ENCODE measurements around the gene GJB4. TPM values are rescaled to one million over a fixed set of nuclear protein-coding genes. Genes with fewer than 3 reads are reported as not detected.

Gene GJB4
- total RNA-seq, 4 donors from 2014 or later: 0.27 TPM; not detected in 3

GRCh38 chr1:34779962-34780361 is 20.4 kb downstream of the GJB4 start:
- H3K4me1 ChIP-seq: peaks cover 0 to 16% (median 8%) of the 10 kb centered on the region in 3 donors
- peaks cover 89% of the 10 kb centered on the region for H3K27me3 ChIP-seq
- H3K27ac ChIP-seq: no peak overlapping the region
- no peak overlapping the region for H3K4me3 ChIP-seq
- ATAC-seq: no peak
- H3K9me3 ChIP-seq: no peaks in the 10 kb centered on the region
- H3K36me3 ChIP-seq: no peaks in the 10 kb centered on the region
- TF ChIP-seq POLR2AphosphoS5 (IDR thresholded peaks at IDR 0.05) (no peak), EP300 (IDR thresholded peaks at IDR 0.05) (no peak), POLR2A (IDR thresholded peaks at IDR 0.05) (no peak)
- TF ChIP-seq, protein P1, sequence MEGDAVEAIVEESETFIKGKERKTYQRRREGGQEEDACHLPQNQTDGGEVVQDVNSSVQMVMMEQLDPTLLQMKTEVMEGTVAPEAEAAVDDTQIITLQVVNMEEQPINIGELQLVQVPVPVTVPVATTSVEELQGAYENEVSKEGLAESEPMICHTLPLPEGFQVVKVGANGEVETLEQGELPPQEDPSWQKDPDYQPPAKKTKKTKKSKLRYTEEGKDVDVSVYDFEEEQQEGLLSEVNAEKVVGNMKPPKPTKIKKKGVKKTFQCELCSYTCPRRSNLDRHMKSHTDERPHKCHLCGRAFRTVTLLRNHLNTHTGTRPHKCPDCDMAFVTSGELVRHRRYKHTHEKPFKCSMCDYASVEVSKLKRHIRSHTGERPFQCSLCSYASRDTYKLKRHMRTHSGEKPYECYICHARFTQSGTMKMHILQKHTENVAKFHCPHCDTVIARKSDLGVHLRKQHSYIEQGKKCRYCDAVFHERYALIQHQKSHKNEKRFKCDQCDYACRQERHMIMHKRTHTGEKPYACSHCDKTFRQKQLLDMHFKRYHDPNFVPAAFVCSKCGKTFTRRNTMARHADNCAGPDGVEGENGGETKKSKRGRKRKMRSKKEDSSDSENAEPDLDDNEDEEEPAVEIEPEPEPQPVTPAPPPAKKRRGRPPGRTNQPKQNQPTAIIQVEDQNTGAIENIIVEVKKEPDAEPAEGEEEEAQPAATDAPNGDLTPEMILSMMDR (IDR thresholded peaks at IDR 0.05): no peak
- WGBS, 2 donors (ENCODE audit: low coverage in 1 of 2): 94% methylated on average over 2 of the region's 5 CpGs; no CpG with 5 or more reads in 1 of the 2 donors

GRCh38 chr1:34780528-34780927 is 21.0 kb downstream of the GJB4 start:
- H3K9me3 ChIP-seq: no peaks in the 10 kb centered on the region
- H3K27ac ChIP-seq: no peak overlapping the region
- TF ChIP-seq, protein P1 (IDR thresholded peaks at IDR 0.05): no peak
- no peak for TF ChIP-seq POLR2AphosphoS5 (IDR thresholded peaks at IDR 0.05)
- TF ChIP-seq EP300 (IDR thresholded peaks at IDR 0.05): no peak
- TF ChIP-seq POLR2A (IDR thresholded peaks at IDR 0.05): no peak
- H3K36me3 ChIP-seq: no peaks in the 10 kb centered on the region
- no peak for ATAC-seq
- no peak overlapping the region for H3K4me3 ChIP-seq
- H3K4me1 ChIP-seq: peaks cover 0 to 16% (median 8%) of the 10 kb centered on the region in 3 donors
- H3K27me3 ChIP-seq: peaks cover 91% of the 10 kb centered on the region
- 80% methylated on average over 1 of the region's 2 CpGs; no CpG with 5 or more reads in 1 of the 2 donors for WGBS, 2 donors (ENCODE audit: low coverage in 1 of 2)

DNA sequence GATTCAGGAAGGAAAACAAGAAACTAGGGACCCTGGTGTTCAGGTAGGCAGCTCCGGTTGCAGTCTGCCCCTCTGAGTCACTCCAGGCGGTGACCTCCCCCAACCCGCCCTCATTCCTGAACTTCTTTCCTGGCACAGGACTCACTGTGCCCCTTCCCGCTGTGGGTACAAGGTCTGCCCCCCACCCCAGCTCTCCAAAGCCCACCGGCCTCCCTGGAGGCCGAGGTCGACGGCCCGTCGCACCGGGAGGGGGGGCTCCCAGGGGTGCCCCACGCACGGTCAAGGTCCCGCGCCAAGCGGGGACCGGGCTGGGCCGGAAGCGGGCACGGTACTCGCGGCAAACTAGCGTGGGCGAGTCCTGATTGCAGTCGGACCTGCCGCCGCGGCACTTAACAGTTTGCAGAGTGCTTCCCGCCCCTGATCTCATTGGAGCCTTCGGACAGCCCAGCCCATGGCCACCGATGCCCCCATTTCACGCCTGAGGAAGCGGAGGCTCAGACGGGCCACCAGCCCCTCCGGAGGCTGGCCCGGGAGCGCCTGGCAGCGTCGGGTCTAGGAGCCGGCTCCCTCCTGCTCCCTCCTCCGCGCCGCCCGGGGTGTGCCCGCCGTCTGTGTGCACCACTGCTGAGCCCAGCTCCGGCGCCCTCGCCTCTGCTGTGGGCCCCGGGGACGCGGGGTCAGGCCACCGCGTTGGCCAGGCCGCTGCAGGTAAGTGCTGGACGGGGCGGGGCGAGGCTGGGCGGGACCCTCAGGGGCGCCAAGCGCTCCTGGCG is 21.7 kb downstream of the GJB4 start, which contains the start of gene GJB3:
Gene GJB3, plus strand, starts transcription at position 144 of the 773 bp plus-strand sequence. CDS start 3,549 bp downstream, outside the sequence.
- Histone ChIP-seq H3K4me3 (peak within 1 kb of the TSS in 1 of 2 donors; percentile 39), H3K36me3 (no peaks in the 10 kb centered on the region), H3K27me3 (peaks cover 87% of the 10 kb centered on the region), H3K27ac (no peak within 1 kb of the TSS), H3K4me1 (peaks cover 0 to 16% (median 8%) of the 10 kb centered on the region in 3 donors), H3K9me3 (no peaks in the 10 kb centered on the region)
- 22 to 26% methylated on average over 3 to 4 of the region's 62 CpGs for WGBS, 2 donors (ENCODE audit: low coverage in 1 of 2)
- TF ChIP-seq POLR2AphosphoS5 (IDR thresholded peaks at IDR 0.05) (no peak), EP300 (IDR thresholded peaks at IDR 0.05) (no peak), POLR2A (IDR thresholded peaks at IDR 0.05) (no peak)
- TF ChIP-seq, protein P1 (IDR thresholded peaks at IDR 0.05): no peak
- ATAC-seq: peak; percentile 40

DNA sequence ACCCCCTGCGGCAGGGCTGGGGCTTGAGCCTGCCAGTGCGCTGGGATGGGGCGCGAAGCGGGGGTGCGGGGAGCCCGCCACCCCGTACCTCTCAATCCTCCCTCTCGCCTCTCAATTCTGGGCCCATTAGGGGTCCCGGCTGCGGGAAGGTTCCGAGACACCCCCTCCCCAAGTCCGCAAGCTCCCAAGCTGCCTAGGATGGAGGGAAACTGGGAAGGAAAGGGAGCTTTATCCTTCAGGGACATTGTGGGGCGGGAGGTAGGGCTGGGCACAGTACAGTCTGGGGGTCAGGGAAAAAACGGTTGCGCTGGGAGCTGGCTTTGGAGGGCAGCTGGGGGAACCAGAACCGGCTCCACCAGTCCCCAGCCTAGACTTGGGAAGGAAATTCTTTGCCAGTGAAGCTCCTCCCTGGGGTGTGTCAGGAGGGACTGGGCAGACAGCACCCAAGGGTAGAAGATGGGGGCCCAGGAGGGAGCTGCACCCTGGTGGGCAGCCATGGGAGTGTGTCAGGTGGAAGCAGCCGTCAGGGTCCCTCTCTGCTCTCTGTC is 22.4 kb downstream of the GJB4 start:
- ATAC-seq: no peak
- H3K4me3 ChIP-seq: peak overlapping the region in 1 of 2 donors; percentile 39
- TF ChIP-seq POLR2AphosphoS5 (IDR thresholded peaks at IDR 0.05) (no peak), EP300 (IDR thresholded peaks at IDR 0.05) (no peak), POLR2A (IDR thresholded peaks at IDR 0.05) (no peak)
- TF ChIP-seq, protein P1 (IDR thresholded peaks at IDR 0.05): no peak
- WGBS, 2 donors (ENCODE audit: low coverage in 1 of 2): 0% methylated on average over 3 of the region's 18 CpGs; no CpG with 5 or more reads in 1 of the 2 donors
- H3K9me3 ChIP-seq: no peaks in the 10 kb centered on the region
- no peaks in the 10 kb centered on the region for H3K36me3 ChIP-seq
- no peak overlapping the region for H3K27ac ChIP-seq
- peaks cover 82% of the 10 kb centered on the region for H3K27me3 ChIP-seq
- peaks cover 0 to 21% (median 8%) of the 10 kb centered on the region in 3 donors for H3K4me1 ChIP-seq

All from gastroesophageal sphincter (tissue), 4 donors.